Colonic mucosa (tissue), 4 donors: ENCODE data around the gene GALNT17. TPM values are rescaled to one million over a fixed set of nuclear protein-coding genes. Genes with fewer than 3 reads are reported as not detected.

Source experiments
- DNase-seq: peaks from one replicate; pipeline ENCODE4 v3.0.0-alpha.2; 2020
- H3K27ac ChIP-seq: fragments of 200-600 bp; one replicate; pipeline ENCODE4 v1.8.0; 2021
- H3K27me3 ChIP-seq: fragments of 200-600 bp; one replicate; pipeline ENCODE4 v1.8.0; 2021
- H3K36me3 ChIP-seq: fragments of 200-600 bp; one replicate; pipeline ENCODE4 v1.8.0; 2021
- H3K4me1 ChIP-seq: fragments of 200-600 bp; one replicate; pipeline ENCODE4 v1.8.0; 2021; ENCODE audit warnings: mild to moderate bottlenecking
- H3K4me3 ChIP-seq: fragments of 200-600 bp; one replicate; pipeline ENCODE4 v1.8.0; 2021
- H3K9ac ChIP-seq, 2 donors: one replicate each; pipeline ENCODE4 v1.7.0; 2013; ENCODE audit warnings: control low read depth in 2 of 2, low read depth in 2 of 2, low read length in 2 of 2
- H3K9me3 ChIP-seq: fragments of 200-600 bp; one replicate; pipeline ENCODE4 v1.8.0; 2021
- CTCF ChIP-seq: fragments of 200-600 bp; IDR thresholded peaks from one replicate; pipeline ENCODE4 v1.8.0; 2022; ENCODE audit warnings: antibody characterized with exemption, mild to moderate bottlenecking
- intact Hi-C: fragments of 100-400 bp; cut with DNase I; formaldehyde crosslinking; loops from one replicate; pipeline ENCODE4 v1.14.1; 2022
- total RNA-seq, 2 donors: library from RNA; stranded (reverse); fragmentation: NEBNext Ultra II Directional in 1 of 2; extraction: Animal tissue kit (Norgen Biotek cat#: 25700) in 1 of 2; gene quantifications; one replicate each; pipeline ENCODE4 v1.2.1, GENCODE V29; 2021
- donor health status: healthy.
- donor health status: DM: no; HTN: no; CAD: no.
- donor health status: DM: no; HTN: no; CAD: no.

Gene GALNT17
- total RNA-seq, 2 donors from 2014 or later, result 0.37 to 1.3 TPM

GRCh38 chr7:71682841-71683781 is 551.2 kb downstream of the GALNT17 start:
- H3K9ac ChIP-seq, result no peak overlapping the region
- no peak for DNase-seq

GRCh38 chr7:71687286-71687685 is 555.3 kb downstream of the GALNT17 start:
- no peak for TF ChIP-seq CTCF
- no peaks in the 10 kb centered on the region for H3K36me3 ChIP-seq
- no peaks in the 10 kb centered on the region for H3K27me3 ChIP-seq
- no peaks in the 10 kb centered on the region for H3K9me3 ChIP-seq
- no peak overlapping the region for H3K27ac ChIP-seq
- no peak overlapping the region for H3K4me3 ChIP-seq
- intact Hi-C loops, result no loop called here
- no peak for DNase-seq
- H3K4me1 ChIP-seq, result no peaks in the 10 kb centered on the region
- no peak overlapping the region for H3K9ac ChIP-seq

More at GRCh38 chr7:71682841-71683781, 551.2 kb downstream of the GALNT17 start:
- no peaks in the 10 kb centered on the region for H3K36me3 ChIP-seq
- H3K4me1 ChIP-seq, result no peaks in the 10 kb centered on the region
- intact Hi-C loops, result no loop called here
- no peaks in the 10 kb centered on the region for H3K9me3 ChIP-seq
- no peaks in the 10 kb centered on the region for H3K27me3 ChIP-seq
- no peak overlapping the region for H3K4me3 ChIP-seq
- no peak for TF ChIP-seq CTCF
- H3K27ac ChIP-seq, result no peak overlapping the region

GRCh38 chr7:71687831-71688599 is 556.1 kb downstream of the GALNT17 start:
- Histone ChIP-seq H3K27ac (no peak overlapping the region), H3K4me1 (no peaks in the 10 kb centered on the region), H3K4me3 (no peak overlapping the region), H3K36me3 (no peaks in the 10 kb centered on the region), H3K27me3 (no peaks in the 10 kb centered on the region), H3K9me3 (no peaks in the 10 kb centered on the region), H3K9ac (no peak overlapping the region)
- intact Hi-C loops, result no loop called here
- DNase-seq, result no peak
- no peak for TF ChIP-seq CTCF

- no peak for TF ChIP-seq CTCF
- no peak for DNase-seq
- Histone ChIP-seq H3K4me3 (no peak overlapping the region), H3K4me1 (no peaks in the 10 kb centered on the region), H3K36me3 (no peaks in the 10 kb centered on the region), H3K27ac (no peak overlapping the region), H3K27me3 (no peaks in the 10 kb centered on the region), H3K9ac (no peak overlapping the region), H3K9me3 (no peaks in the 10 kb centered on the region)
- intact Hi-C loops, result no loop called here
Measured at GRCh38 chr7:71691538-71691937, 559.6 kb downstream of the GALNT17 start.

- H3K9me3 ChIP-seq, result no peaks in the 10 kb centered on the region
- no peak for TF ChIP-seq CTCF
- no peak for DNase-seq
Measured at GRCh38 chr7:71694665-71695064, 562.7 kb downstream of the GALNT17 start.

More at GRCh38 chr7:71694665-71695064, 562.7 kb downstream of the GALNT17 start:
- H3K36me3 ChIP-seq, result no peaks in the 10 kb centered on the region
- intact Hi-C loops, result no loop called here
- no peaks in the 10 kb centered on the region for H3K27me3 ChIP-seq
- no peaks in the 10 kb centered on the region for H3K4me1 ChIP-seq
- H3K9ac ChIP-seq, result no peak overlapping the region
- no peak overlapping the region for H3K4me3 ChIP-seq
- H3K27ac ChIP-seq, result no peak overlapping the region
